GM23338 (cell line): ENCODE measurements around the gene EFTUD2. TPM values are rescaled to one million over a fixed set of nuclear protein-coding genes. Genes with fewer than 3 reads are reported as not detected.

Experiments
- ATAC-seq: fragments of 200-7000 bp; cut with Tn5 transposase; 3 replicates; pipeline ENCODE4 v1.9.1; 2020
- DNase-seq: peaks from one replicate; pipeline ENCODE4 v3.0.0-alpha.2; 2015; ENCODE audit warnings: low spot score
- H2AFZ ChIP-seq: fragments of 200-600 bp; sonication (generic); 2 replicates; pipeline ENCODE4 v1.8.0; 2016; ENCODE audit warnings: antibody characterized with exemption, mild to moderate bottlenecking, moderate library complexity
- H3F3A ChIP-seq: fragments of 200-600 bp; sonication (generic); replicated peaks from 2 replicates; pipeline ENCODE4 v1.8.0; 2017; ENCODE audit warnings: antibody characterized with exemption, mixed run types, low read depth
- H3K27ac ChIP-seq: fragments of 200-600 bp; sonication (generic); 2 replicates; pipeline ENCODE4 v1.6.1; 2016; ENCODE audit warnings: low read depth
- H3K27me3 ChIP-seq: fragments of 200-600 bp; sonication (generic); 2 replicates; pipeline ENCODE4 v1.8.0; 2016; ENCODE audit warnings: mild to moderate bottlenecking, mixed run types, moderate library complexity; ENCODE audit not compliant: insufficient read depth
- H3K36me3 ChIP-seq: fragments of 200-600 bp; sonication (generic); 2 replicates; pipeline ENCODE4 v1.8.0; 2016; ENCODE audit warnings: mild to moderate bottlenecking; ENCODE audit not compliant: insufficient read depth
- H3K4me1 ChIP-seq: fragments of 200-600 bp; sonication (generic); 2 replicates; pipeline ENCODE4 v1.8.0; 2016; ENCODE audit warnings: mild to moderate bottlenecking, moderate library complexity; ENCODE audit not compliant: insufficient read depth
- H3K4me2 ChIP-seq: fragments of 200-600 bp; sonication (generic); 2 replicates; pipeline ENCODE4 v1.7.1; 2017; ENCODE audit warnings: mixed run types
- H3K4me3 ChIP-seq: fragments of 200-600 bp; sonication (generic); 2 replicates; pipeline ENCODE4 v1.6.1; 2016; ENCODE audit warnings: mixed run types
- H3K79me2 ChIP-seq: fragments of 200-600 bp; sonication (generic); replicated peaks from 2 replicates; pipeline ENCODE4 v1.8.0; 2017; ENCODE audit warnings: mild to moderate bottlenecking; ENCODE audit not compliant: insufficient read depth
- H3K9me2 ChIP-seq: fragments of 200-600 bp; sonication (generic); 2 replicates; pipeline ENCODE4 v1.8.0; 2017; ENCODE audit not compliant: insufficient read depth
- H4K20me1 ChIP-seq: fragments of 200-600 bp; sonication (generic); replicated peaks from 2 replicates; pipeline ENCODE4 v1.8.0; 2017; ENCODE audit warnings: mild to moderate bottlenecking; ENCODE audit not compliant: insufficient read depth
- H3K27ac Mint-ChIP-seq: 2 replicates; pipeline ENCODE4 v1.8.0; 2020; ENCODE audit warnings: inconsistent platforms, mild to moderate bottlenecking, moderate library complexity, mixed read lengths
- H3K27me3 Mint-ChIP-seq: 3 replicates; pipeline ENCODE4 v1.8.0; 2022; ENCODE audit warnings: low read depth, mild to moderate bottlenecking, moderate library complexity, mixed read lengths, inconsistent platforms; ENCODE audit not compliant: insufficient read depth, poor library complexity
- H3K36me3 Mint-ChIP-seq: 3 replicates; pipeline ENCODE4 v1.8.0; 2021; ENCODE audit warnings: low read depth, mild to moderate bottlenecking, inconsistent platforms, moderate library complexity, mixed read lengths
- H3K4me1 Mint-ChIP-seq: 3 replicates; pipeline ENCODE4 v1.8.0; 2020; ENCODE audit warnings: mild to moderate bottlenecking, inconsistent platforms, mixed read lengths
- H3K4me3 Mint-ChIP-seq: 3 replicates; pipeline ENCODE4 v1.8.0; 2021; ENCODE audit warnings: moderate library complexity, mild to moderate bottlenecking, inconsistent platforms, mixed read lengths
- H3K9me3 Mint-ChIP-seq: 3 replicates; pipeline ENCODE4 v1.8.0; 2020; ENCODE audit warnings: moderate library complexity, mild to moderate bottlenecking, inconsistent platforms, mixed read lengths
- CREB1 ChIP-seq: fragments of 250-450 bp; sonication (Bioruptor Pico); IDR thresholded peaks from 2 replicates; pipeline ENCODE4 v1.5.0; 2020; ENCODE audit warnings: low read depth, mild to moderate bottlenecking, moderate library complexity
- EZH2 ChIP-seq: fragments of 200-600 bp; sonication (generic); IDR thresholded peaks from one replicate; pipeline ENCODE4 v1.8.0; 2017; ENCODE audit warnings: antibody characterized with exemption, mild to moderate bottlenecking, low read depth; ENCODE audit not compliant: unreplicated experiment
- EZH2phosphoT487 ChIP-seq: fragments of 200-600 bp; sonication (generic); IDR thresholded peaks from one replicate; pipeline ENCODE4 v1.8.1; 2018; ENCODE audit warnings: antibody characterized with exemption; ENCODE audit not compliant: unreplicated experiment
- JUNB ChIP-seq: IDR thresholded peaks from one replicate; pipeline ENCODE4 v1.6.1; 2016; ENCODE audit warnings: antibody characterized with exemption; ENCODE audit not compliant: unreplicated experiment
- NANOG ChIP-seq: IDR thresholded peaks from 2 replicates; pipeline ENCODE4 v1.6.1; 2016; ENCODE audit warnings: antibody characterized with exemption, borderline replicate concordance
- POLR2AphosphoS5 ChIP-seq: IDR thresholded peaks from 2 replicates; pipeline ENCODE4 v1.6.1; 2016; ENCODE audit warnings: antibody characterized with exemption, low read depth
- STAT1 ChIP-seq: IDR thresholded peaks from one replicate; pipeline ENCODE4 v1.6.1; 2016; ENCODE audit warnings: antibody characterized with exemption; ENCODE audit not compliant: unreplicated experiment
- ZNF331 ChIP-seq: fragments of 250-450 bp; sonication (Bioruptor Pico); IDR thresholded peaks from 2 replicates; pipeline ENCODE4 v1.5.0; 2020; ENCODE audit warnings: low read depth, mild to moderate bottlenecking, moderate library complexity
- polyA plus RNA-seq: library from polyadenylated mRNA; unstranded; fragments of >200 nt; fragmentation: Nextera tagmentation; extraction: Ambion mirVana; gene quantifications from 2 replicates; pipeline ENCODE4 v1.2.1, GENCODE V29; 2016
- total RNA-seq: library from RNA; depleted of rRNA; stranded (reverse); fragments of >200 nt; shearing (Covaris generic); gene quantifications from 2 replicates; pipeline ENCODE4 v1.2.3, GENCODE V29; 2014
- TF ChIP-seq, protein P1 (sequence below): fragments of 250-450 bp; sonication (Bioruptor Pico); IDR thresholded peaks from 2 replicates; pipeline ENCODE4 v1.5.0; 2020; ENCODE audit warnings: mild to moderate bottlenecking, moderate library complexity
- TF ChIP-seq, protein P2 (sequence below): IDR thresholded peaks from 2 replicates; pipeline ENCODE4 v1.6.1; 2016; ENCODE audit warnings: antibody characterized with exemption
- TF ChIP-seq, protein P3 (sequence below), 2 experiments: fragments of 200-600 bp in 1 of 2; sonication (generic) in 1 of 2; conservative IDR thresholded peaks; 2 replicates each; pipeline versions ENCODE4 v1.5.1 to v1.6.1; 2016 to 2017; ENCODE audit warnings: antibody characterized with exemption in 2 of 2, low read depth in 2 of 2, mild to moderate bottlenecking in 2 of 2, moderate library complexity in 1 of 2
- TF ChIP-seq, protein P4 (sequence below): IDR thresholded peaks from one replicate; pipeline ENCODE4 v1.6.1; 2018; ENCODE audit warnings: antibody characterized with exemption; ENCODE audit not compliant: unreplicated experiment

Gene EFTUD2
- total and polyA plus RNA-seq, 2 experiments from 2014 or later = 61.6 to 196 TPM

GRCh38 chr17:44928950-44929720 is 29.9 kb upstream of the EFTUD2 start (continued):
- TF ChIP-seq, protein P1, sequence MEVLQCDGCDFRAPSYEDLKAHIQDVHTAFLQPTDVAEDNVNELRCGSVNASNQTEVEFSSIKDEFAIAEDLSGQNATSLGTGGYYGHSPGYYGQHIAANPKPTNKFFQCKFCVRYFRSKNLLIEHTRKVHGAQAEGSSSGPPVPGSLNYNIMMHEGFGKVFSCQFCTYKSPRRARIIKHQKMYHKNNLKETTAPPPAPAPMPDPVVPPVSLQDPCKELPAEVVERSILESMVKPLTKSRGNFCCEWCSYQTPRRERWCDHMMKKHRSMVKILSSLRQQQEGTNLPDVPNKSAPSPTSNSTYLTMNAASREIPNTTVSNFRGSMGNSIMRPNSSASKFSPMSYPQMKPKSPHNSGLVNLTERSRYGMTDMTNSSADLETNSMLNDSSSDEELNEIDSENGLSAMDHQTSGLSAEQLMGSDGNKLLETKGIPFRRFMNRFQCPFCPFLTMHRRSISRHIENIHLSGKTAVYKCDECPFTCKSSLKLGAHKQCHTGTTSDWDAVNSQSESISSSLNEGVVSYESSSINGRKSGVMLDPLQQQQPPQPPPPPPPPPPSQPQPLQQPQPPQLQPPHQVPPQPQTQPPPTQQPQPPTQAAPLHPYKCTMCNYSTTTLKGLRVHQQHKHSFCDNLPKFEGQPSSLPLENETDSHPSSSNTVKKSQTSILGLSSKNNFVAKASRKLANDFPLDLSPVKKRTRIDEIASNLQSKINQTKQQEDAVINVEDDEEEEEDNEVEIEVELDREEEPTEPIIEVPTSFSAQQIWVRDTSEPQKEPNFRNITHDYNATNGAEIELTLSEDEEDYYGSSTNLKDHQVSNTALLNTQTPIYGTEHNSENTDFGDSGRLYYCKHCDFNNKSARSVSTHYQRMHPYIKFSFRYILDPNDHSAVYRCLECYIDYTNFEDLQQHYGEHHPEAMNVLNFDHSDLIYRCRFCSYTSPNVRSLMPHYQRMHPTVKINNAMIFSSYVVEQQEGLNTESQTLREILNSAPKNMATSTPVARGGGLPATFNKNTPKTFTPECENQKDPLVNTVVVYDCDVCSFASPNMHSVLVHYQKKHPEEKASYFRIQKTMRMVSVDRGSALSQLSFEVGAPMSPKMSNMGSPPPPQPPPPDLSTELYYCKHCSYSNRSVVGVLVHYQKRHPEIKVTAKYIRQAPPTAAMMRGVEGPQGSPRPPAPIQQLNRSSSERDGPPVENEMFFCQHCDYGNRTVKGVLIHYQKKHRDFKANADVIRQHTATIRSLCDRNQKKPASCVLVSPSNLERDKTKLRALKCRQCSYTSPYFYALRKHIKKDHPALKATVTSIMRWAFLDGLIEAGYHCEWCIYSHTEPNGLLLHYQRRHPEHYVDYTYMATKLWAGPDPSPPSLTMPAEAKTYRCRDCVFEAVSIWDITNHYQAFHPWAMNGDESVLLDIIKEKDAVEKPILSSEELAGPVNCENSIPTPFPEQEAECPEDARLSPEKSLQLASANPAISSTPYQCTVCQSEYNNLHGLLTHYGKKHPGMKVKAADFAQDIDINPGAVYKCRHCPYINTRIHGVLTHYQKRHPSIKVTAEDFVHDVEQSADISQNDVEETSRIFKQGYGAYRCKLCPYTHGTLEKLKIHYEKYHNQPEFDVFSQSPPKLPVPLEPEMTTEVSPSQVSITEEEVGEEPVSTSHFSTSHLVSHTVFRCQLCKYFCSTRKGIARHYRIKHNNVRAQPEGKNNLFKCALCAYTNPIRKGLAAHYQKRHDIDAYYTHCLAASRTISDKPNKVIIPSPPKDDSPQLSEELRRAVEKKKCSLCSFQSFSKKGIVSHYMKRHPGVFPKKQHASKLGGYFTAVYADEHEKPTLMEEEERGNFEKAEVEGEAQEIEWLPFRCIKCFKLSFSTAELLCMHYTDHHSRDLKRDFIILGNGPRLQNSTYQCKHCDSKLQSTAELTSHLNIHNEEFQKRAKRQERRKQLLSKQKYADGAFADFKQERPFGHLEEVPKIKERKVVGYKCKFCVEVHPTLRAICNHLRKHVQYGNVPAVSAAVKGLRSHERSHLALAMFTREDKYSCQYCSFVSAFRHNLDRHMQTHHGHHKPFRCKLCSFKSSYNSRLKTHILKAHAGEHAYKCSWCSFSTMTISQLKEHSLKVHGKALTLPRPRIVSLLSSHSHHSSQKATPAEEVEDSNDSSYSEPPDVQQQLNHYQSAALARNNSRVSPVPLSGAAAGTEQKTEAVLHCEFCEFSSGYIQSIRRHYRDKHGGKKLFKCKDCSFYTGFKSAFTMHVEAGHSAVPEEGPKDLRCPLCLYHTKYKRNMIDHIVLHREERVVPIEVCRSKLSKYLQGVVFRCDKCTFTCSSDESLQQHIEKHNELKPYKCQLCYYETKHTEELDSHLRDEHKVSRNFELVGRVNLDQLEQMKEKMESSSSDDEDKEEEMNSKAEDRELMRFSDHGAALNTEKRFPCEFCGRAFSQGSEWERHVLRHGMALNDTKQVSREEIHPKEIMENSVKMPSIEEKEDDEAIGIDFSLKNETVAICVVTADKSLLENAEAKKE (CRISPR knock-in tag) = no peak
- TF ChIP-seq STAT1 (no peak), CREB1 (CRISPR knock-in tag) (no peak), JUNB (no peak)
- TF ChIP-seq, protein P2, sequence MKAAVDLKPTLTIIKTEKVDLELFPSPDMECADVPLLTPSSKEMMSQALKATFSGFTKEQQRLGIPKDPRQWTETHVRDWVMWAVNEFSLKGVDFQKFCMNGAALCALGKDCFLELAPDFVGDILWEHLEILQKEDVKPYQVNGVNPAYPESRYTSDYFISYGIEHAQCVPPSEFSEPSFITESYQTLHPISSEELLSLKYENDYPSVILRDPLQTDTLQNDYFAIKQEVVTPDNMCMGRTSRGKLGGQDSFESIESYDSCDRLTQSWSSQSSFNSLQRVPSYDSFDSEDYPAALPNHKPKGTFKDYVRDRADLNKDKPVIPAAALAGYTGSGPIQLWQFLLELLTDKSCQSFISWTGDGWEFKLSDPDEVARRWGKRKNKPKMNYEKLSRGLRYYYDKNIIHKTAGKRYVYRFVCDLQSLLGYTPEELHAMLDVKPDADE = no peak

- TF ChIP-seq EZH2phosphoT487 (no peak), NANOG (no peak), JUNB (no peak), STAT1 (no peak), ZNF331 (CRISPR knock-in tag) (no peak), EZH2 (no peak), POLR2AphosphoS5 (no peak)
- TF ChIP-seq, protein P3, sequence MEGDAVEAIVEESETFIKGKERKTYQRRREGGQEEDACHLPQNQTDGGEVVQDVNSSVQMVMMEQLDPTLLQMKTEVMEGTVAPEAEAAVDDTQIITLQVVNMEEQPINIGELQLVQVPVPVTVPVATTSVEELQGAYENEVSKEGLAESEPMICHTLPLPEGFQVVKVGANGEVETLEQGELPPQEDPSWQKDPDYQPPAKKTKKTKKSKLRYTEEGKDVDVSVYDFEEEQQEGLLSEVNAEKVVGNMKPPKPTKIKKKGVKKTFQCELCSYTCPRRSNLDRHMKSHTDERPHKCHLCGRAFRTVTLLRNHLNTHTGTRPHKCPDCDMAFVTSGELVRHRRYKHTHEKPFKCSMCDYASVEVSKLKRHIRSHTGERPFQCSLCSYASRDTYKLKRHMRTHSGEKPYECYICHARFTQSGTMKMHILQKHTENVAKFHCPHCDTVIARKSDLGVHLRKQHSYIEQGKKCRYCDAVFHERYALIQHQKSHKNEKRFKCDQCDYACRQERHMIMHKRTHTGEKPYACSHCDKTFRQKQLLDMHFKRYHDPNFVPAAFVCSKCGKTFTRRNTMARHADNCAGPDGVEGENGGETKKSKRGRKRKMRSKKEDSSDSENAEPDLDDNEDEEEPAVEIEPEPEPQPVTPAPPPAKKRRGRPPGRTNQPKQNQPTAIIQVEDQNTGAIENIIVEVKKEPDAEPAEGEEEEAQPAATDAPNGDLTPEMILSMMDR (conservative IDR thresholded peaks at IDR 0.05; ENCODE audit: low read depth in 2 of 2) = no peak
- TF ChIP-seq, protein P4, sequence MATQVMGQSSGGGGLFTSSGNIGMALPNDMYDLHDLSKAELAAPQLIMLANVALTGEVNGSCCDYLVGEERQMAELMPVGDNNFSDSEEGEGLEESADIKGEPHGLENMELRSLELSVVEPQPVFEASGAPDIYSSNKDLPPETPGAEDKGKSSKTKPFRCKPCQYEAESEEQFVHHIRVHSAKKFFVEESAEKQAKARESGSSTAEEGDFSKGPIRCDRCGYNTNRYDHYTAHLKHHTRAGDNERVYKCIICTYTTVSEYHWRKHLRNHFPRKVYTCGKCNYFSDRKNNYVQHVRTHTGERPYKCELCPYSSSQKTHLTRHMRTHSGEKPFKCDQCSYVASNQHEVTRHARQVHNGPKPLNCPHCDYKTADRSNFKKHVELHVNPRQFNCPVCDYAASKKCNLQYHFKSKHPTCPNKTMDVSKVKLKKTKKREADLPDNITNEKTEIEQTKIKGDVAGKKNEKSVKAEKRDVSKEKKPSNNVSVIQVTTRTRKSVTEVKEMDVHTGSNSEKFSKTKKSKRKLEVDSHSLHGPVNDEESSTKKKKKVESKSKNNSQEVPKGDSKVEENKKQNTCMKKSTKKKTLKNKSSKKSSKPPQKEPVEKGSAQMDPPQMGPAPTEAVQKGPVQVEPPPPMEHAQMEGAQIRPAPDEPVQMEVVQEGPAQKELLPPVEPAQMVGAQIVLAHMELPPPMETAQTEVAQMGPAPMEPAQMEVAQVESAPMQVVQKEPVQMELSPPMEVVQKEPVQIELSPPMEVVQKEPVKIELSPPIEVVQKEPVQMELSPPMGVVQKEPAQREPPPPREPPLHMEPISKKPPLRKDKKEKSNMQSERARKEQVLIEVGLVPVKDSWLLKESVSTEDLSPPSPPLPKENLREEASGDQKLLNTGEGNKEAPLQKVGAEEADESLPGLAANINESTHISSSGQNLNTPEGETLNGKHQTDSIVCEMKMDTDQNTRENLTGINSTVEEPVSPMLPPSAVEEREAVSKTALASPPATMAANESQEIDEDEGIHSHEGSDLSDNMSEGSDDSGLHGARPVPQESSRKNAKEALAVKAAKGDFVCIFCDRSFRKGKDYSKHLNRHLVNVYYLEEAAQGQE = no peak
- no peak overlapping the region for H3K4me3 Mint-ChIP-seq
- no peaks in the 10 kb centered on the region for H3K9me2 ChIP-seq
- 0 out of 2 replicates have a peak, but pooled peaks cover 10% of the 10 kb centered on the region for H3F3A ChIP-seq
- no peak overlapping the region for H3K4me2 ChIP-seq
- no peaks in the 10 kb centered on the region for H3K79me2 ChIP-seq
- H3K36me3 Mint-ChIP-seq = peaks cover 74% of the 10 kb centered on the region
- H3K4me1 ChIP-seq = no peaks in the 10 kb centered on the region
- H3K4me3 ChIP-seq = no peak overlapping the region
- H3K27ac ChIP-seq = no peak overlapping the region
- DNase-seq = no peak
- H2AFZ ChIP-seq = no peak overlapping the region
- H4K20me1 ChIP-seq = peaks cover 3% of the 10 kb centered on the region; the same call in 1 of the 2 replicates
- H3K27ac Mint-ChIP-seq = no peak overlapping the region
- H3K36me3 ChIP-seq = peaks cover 40% of the 10 kb centered on the region
- H3K4me1 Mint-ChIP-seq = peaks cover 9% of the 10 kb centered on the region
- no peaks in the 10 kb centered on the region for H3K27me3 ChIP-seq
- no peak for ATAC-seq
- peaks cover 2% of the 10 kb centered on the region for H3K27me3 Mint-ChIP-seq
- H3K9me3 Mint-ChIP-seq = no peaks in the 10 kb centered on the region
These were observed 28.9 kb upstream of the EFTUD2 start for GRCh38 chr17:44928136-44928535.
